ENCODE data around the gene SLC18A3. TPM values are rescaled to one million over a fixed set of nuclear protein-coding genes. Genes with fewer than 3 reads are reported as not detected.
A peak's percentile ranks its signal among the peaks of the same experiment; 100 is the strongest.

The SLC18A3 gene
- total RNA-seq, 4 donors from 2014 or later = 0.27 to 1.5 TPM; not detected in 2

- no peaks in the 10 kb centered on the region for H3K4me1 ChIP-seq
- H3K27me3 ChIP-seq = no peaks in the 10 kb centered on the region
- 60 to 80% methylated on average over 2 of the region's 2 CpGs for WGBS, 2 donors (ENCODE audit: low coverage in 1 of 2)
- H3K4me3 ChIP-seq = no peak overlapping the region
- intact Hi-C loops (cut with DNase I; ENCODE audit: low total_unique reads) (no loop called here), in situ Hi-C loops (cut with MboI; ENCODE audit: low pct_ligation_motif_present in 1 of 4, low pct_unique_long_range_greater_than_20kb in 1 of 4, low sequenced_read_pairs in 3 of 4) (no loop called here)
- TF ChIP-seq POLR2AphosphoS5 (IDR thresholded peaks at IDR 0.05) = no peak
- no peak for TF ChIP-seq POLR2A (IDR thresholded peaks at IDR 0.05)
- TF ChIP-seq EP300 (IDR thresholded peaks at IDR 0.05; ENCODE audit: low read depth) = no peak
- H3K9me3 ChIP-seq = no peaks in the 10 kb centered on the region
- H3K36me3 ChIP-seq = no peaks in the 10 kb centered on the region
- H3K27ac ChIP-seq = no peak overlapping the region
- DNase-seq = no peak
Observed at GRCh38 chr10:49568235-49568634, 41.9 kb upstream of the SLC18A3 start.

- no peak overlapping the region for H3K4me3 ChIP-seq
- H3K36me3 ChIP-seq = no peaks in the 10 kb centered on the region
- DNase-seq = no peak
- no peaks in the 10 kb centered on the region for H3K9me3 ChIP-seq
- intact Hi-C loops (cut with DNase I; ENCODE audit: low total_unique reads) = no loop called here
- no peak overlapping the region for H3K27ac ChIP-seq
- no peaks in the 10 kb centered on the region for H3K27me3 ChIP-seq
- 55 to 64% methylated on average over 3 of the region's 3 CpGs for WGBS, 2 donors (ENCODE audit: low coverage in 1 of 2)
- H3K4me1 ChIP-seq = no peaks in the 10 kb centered on the region
- in situ Hi-C loops (cut with MboI; ENCODE audit: low pct_ligation_motif_present in 1 of 4, low pct_unique_long_range_greater_than_20kb in 1 of 4, low sequenced_read_pairs in 3 of 4) = no loop called here
- TF ChIP-seq POLR2A (IDR thresholded peaks at IDR 0.05) (no peak), POLR2AphosphoS5 (IDR thresholded peaks at IDR 0.05) (no peak), EP300 (IDR thresholded peaks at IDR 0.05; ENCODE audit: low read depth) (no peak), CTCF (IDR thresholded peaks at IDR 0.05) (no peak)
Observed at GRCh38 chr10:49569031-49569631, 41.0 kb upstream of the SLC18A3 start.

- H3K4me3 ChIP-seq = no peak overlapping the region
- DNase-seq = no peak
- H3K36me3 ChIP-seq = no peaks in the 10 kb centered on the region
- in situ Hi-C loops (cut with MboI; ENCODE audit: low pct_ligation_motif_present in 1 of 4, low pct_unique_long_range_greater_than_20kb in 1 of 4, low sequenced_read_pairs in 3 of 4) (no loop called here), intact Hi-C loops (cut with DNase I; ENCODE audit: low total_unique reads) (no loop called here)
- TF ChIP-seq POLR2AphosphoS5 (IDR thresholded peaks at IDR 0.05) (peak in 1 of 3 donors; percentile 56), EP300 (IDR thresholded peaks at IDR 0.05; ENCODE audit: low read depth) (no peak)
- no peak overlapping the region for H3K27ac ChIP-seq
- no peaks in the 10 kb centered on the region for H3K27me3 ChIP-seq
- H3K4me1 ChIP-seq = no peaks in the 10 kb centered on the region
- no peaks in the 10 kb centered on the region for H3K9me3 ChIP-seq
- WGBS, 2 donors (ENCODE audit: low coverage in 1 of 2) = 6 to 30% methylated on average over 2 of the region's 2 CpGs
Observed at GRCh38 chr10:49571388-49571787, 38.7 kb upstream of the SLC18A3 start.

- no peak overlapping the region for H3K4me3 ChIP-seq
- 29 to 76% methylated on average over 2 to 9 of the region's 9 CpGs for WGBS, 2 donors (ENCODE audit: low coverage in 1 of 2)
- no peaks in the 10 kb centered on the region for H3K4me1 ChIP-seq
- in situ Hi-C loops (cut with MboI; ENCODE audit: low pct_ligation_motif_present in 1 of 4, low pct_unique_long_range_greater_than_20kb in 1 of 4, low sequenced_read_pairs in 3 of 4) = no loop called here
- no peaks in the 10 kb centered on the region for H3K27me3 ChIP-seq
- TF ChIP-seq CTCF (IDR thresholded peaks at IDR 0.05) = no peak
- TF ChIP-seq POLR2AphosphoS5 (IDR thresholded peaks at IDR 0.05) = no peak
- no peak for TF ChIP-seq POLR2A (IDR thresholded peaks at IDR 0.05)
- TF ChIP-seq EP300 (IDR thresholded peaks at IDR 0.05; ENCODE audit: low read depth) = no peak
- intact Hi-C loops (cut with DNase I; ENCODE audit: low total_unique reads) = no loop called here
- no peak overlapping the region for H3K27ac ChIP-seq
- no peak for DNase-seq
- no peaks in the 10 kb centered on the region for H3K9me3 ChIP-seq
- H3K36me3 ChIP-seq = no peaks in the 10 kb centered on the region
Observed at GRCh38 chr10:49572594-49573114, 37.5 kb upstream of the SLC18A3 start.

GRCh38 chr10:49575489-49576072, 34.5 kb upstream of the SLC18A3 start:
- Histone ChIP-seq H3K27ac (no peak overlapping the region), H3K27me3 (no peaks in the 10 kb centered on the region), H3K4me3 (no peak overlapping the region), H3K9me3 (no peaks in the 10 kb centered on the region), H3K36me3 (no peaks in the 10 kb centered on the region), H3K4me1 (no peaks in the 10 kb centered on the region)
- WGBS, 2 donors (ENCODE audit: low coverage in 1 of 2) = 75 to 80% methylated on average over 8 to 11 of the region's 11 CpGs
- TF ChIP-seq CTCF (IDR thresholded peaks at IDR 0.05) = no peak
- intact Hi-C loops (cut with DNase I; ENCODE audit: low total_unique reads) (no loop called here), in situ Hi-C loops (cut with MboI; ENCODE audit: low pct_ligation_motif_present in 1 of 4, low pct_unique_long_range_greater_than_20kb in 1 of 4, low sequenced_read_pairs in 3 of 4) (loop anchor here in 2 of 4 donors (25.0 kb wide), 1 partner anchor 637 kb away; no protein-coding TSS in a partner anchor)
- DNase-seq = no peak

All from transverse colon (tissue), 4 donors.